ENCODE data around the gene NDUFB3.

Gene NDUFB3

GRCh38 chr2:201073071-201073470, 1.3 kb downstream of the NDUFB3 start:
- no peak for TF ChIP-seq GATA3 (IDR thresholded peaks at IDR 0.05; ENCODE audit: low read depth, low read length)
- no peak for TF ChIP-seq GATA2 (IDR thresholded peaks at IDR 0.05; ENCODE audit: low read depth, low read length)

- TF ChIP-seq GATA3 (IDR thresholded peaks at IDR 0.05; ENCODE audit: low read depth, low read length) (no peak), GATA2 (IDR thresholded peaks at IDR 0.05; ENCODE audit: low read depth, low read length) (no peak)
Observed at GRCh38 chr2:201074996-201075395, 3.2 kb downstream of the NDUFB3 start.

GRCh38 chr2:201084863-201085262, 13.1 kb downstream of the NDUFB3 start:
- TF ChIP-seq GATA2 (IDR thresholded peaks at IDR 0.05; ENCODE audit: low read depth, low read length) = no peak
- no peak for TF ChIP-seq GATA3 (IDR thresholded peaks at IDR 0.05; ENCODE audit: low read depth, low read length)

GRCh38 chr2:201090574-201090973, 18.8 kb downstream of the NDUFB3 start:
- no peak for TF ChIP-seq GATA3 (IDR thresholded peaks at IDR 0.05; ENCODE audit: low read depth, low read length)
- no peak for TF ChIP-seq GATA2 (IDR thresholded peaks at IDR 0.05; ENCODE audit: low read depth, low read length)

- TF ChIP-seq GATA2 (IDR thresholded peaks at IDR 0.05; ENCODE audit: low read depth, low read length) = no peak
- no peak for TF ChIP-seq GATA3 (IDR thresholded peaks at IDR 0.05; ENCODE audit: low read depth, low read length)
Observed at GRCh38 chr2:201093573-201093972, 21.8 kb downstream of the NDUFB3 start.

GRCh38 chr2:201100497-201100896, 28.7 kb downstream of the NDUFB3 start:
- TF ChIP-seq GATA3 (IDR thresholded peaks at IDR 0.05; ENCODE audit: low read depth, low read length) (no peak), GATA2 (IDR thresholded peaks at IDR 0.05; ENCODE audit: low read depth, low read length) (no peak)

GRCh38 chr2:201105759-201106158, 34.0 kb downstream of the NDUFB3 start:
- TF ChIP-seq GATA2 (IDR thresholded peaks at IDR 0.05; ENCODE audit: low read depth, low read length) (no peak), GATA3 (IDR thresholded peaks at IDR 0.05; ENCODE audit: low read depth, low read length) (no peak)

GRCh38 chr2:201107624-201108023, 35.8 kb downstream of the NDUFB3 start:
- TF ChIP-seq GATA3 (IDR thresholded peaks at IDR 0.05; ENCODE audit: low read depth, low read length) = no peak
- no peak for TF ChIP-seq GATA2 (IDR thresholded peaks at IDR 0.05; ENCODE audit: low read depth, low read length)

GRCh38 chr2:201108341-201108740, 36.5 kb downstream of the NDUFB3 start:
- no peak for TF ChIP-seq GATA3 (IDR thresholded peaks at IDR 0.05; ENCODE audit: low read depth, low read length)
- no peak for TF ChIP-seq GATA2 (IDR thresholded peaks at IDR 0.05; ENCODE audit: low read depth, low read length)

- no peak for TF ChIP-seq GATA2 (IDR thresholded peaks at IDR 0.05; ENCODE audit: low read depth, low read length)
- TF ChIP-seq GATA3 (IDR thresholded peaks at IDR 0.05; ENCODE audit: low read depth, low read length) = no peak
Observed at GRCh38 chr2:201109186-201109585, 37.4 kb downstream of the NDUFB3 start.

GRCh38 chr2:201110615-201111014, 38.8 kb downstream of the NDUFB3 start:
- TF ChIP-seq GATA2 (IDR thresholded peaks at IDR 0.05; ENCODE audit: low read depth, low read length) = no peak
- TF ChIP-seq GATA3 (IDR thresholded peaks at IDR 0.05; ENCODE audit: low read depth, low read length) = no peak

GRCh38 chr2:201111096-201111495, 39.3 kb downstream of the NDUFB3 start:
- TF ChIP-seq GATA2 (IDR thresholded peaks at IDR 0.05; ENCODE audit: low read depth, low read length) = no peak
- TF ChIP-seq GATA3 (IDR thresholded peaks at IDR 0.05; ENCODE audit: low read depth, low read length) = no peak

GRCh38 chr2:201114350-201114749, 42.5 kb downstream of the NDUFB3 start:
- TF ChIP-seq GATA2 (IDR thresholded peaks at IDR 0.05; ENCODE audit: low read depth, low read length) = no peak
- no peak for TF ChIP-seq GATA3 (IDR thresholded peaks at IDR 0.05; ENCODE audit: low read depth, low read length)

- TF ChIP-seq GATA2 (IDR thresholded peaks at IDR 0.05; ENCODE audit: low read depth, low read length) (no peak), GATA3 (IDR thresholded peaks at IDR 0.05; ENCODE audit: low read depth, low read length) (no peak)
Observed at GRCh38 chr2:201114846-201115245, 43.0 kb downstream of the NDUFB3 start.

GRCh38 chr2:201116115-201116958, 44.5 kb downstream of the NDUFB3 start, which contains the start of gene CFLAR:
CFLAR (plus strand) TSS chr2:201116164; CDS start chr2:201129866, 13,702 bp downstream.
- TF ChIP-seq GATA3 (IDR thresholded peaks at IDR 0.05; ENCODE audit: low read depth, low read length) (no peak), GATA2 (IDR thresholded peaks at IDR 0.05; ENCODE audit: low read depth, low read length) (0 out of 2 replicates have a peak, but pooled peaks have one; percentile 21)
